NCI-H128 (cell line): Measurements from ENCODE around the gene EIF4E1B.

Experiments
- DNase-seq: peaks from one replicate; lab custom pipeline; 2025; ENCODE audit not compliant: unreplicated experiment; lab: John Stamatoyannopoulos, UW

Gene EIF4E1B

GRCh38 chr5:176680226-176680563 lies 49.7 kb downstream of the EIF4E1B start:
- DNase-seq, result no peak

GRCh38 chr5:176682016-176682531 lies 51.6 kb downstream of the EIF4E1B start:
- no peak for DNase-seq

- no peak for DNase-seq
These were observed 54.5 kb downstream of the EIF4E1B start for GRCh38 chr5:176685010-176685409.

- DNase-seq, result no peak
These were observed 56.8 kb downstream of the EIF4E1B start for GRCh38 chr5:176687247-176687646.

GRCh38 chr5:176687881-176688280 lies 57.4 kb downstream of the EIF4E1B start:
- DNase-seq, result no peak

- DNase-seq, result no peak
These were observed 60.4 kb downstream of the EIF4E1B start for GRCh38 chr5:176690911-176691310.

- no peak for DNase-seq
These were observed 61.0 kb downstream of the EIF4E1B start for GRCh38 chr5:176691524-176691923.

- no peak for DNase-seq
These were observed 61.9 kb downstream of the EIF4E1B start for GRCh38 chr5:176692326-176692725.

- DNase-seq, result no peak
These were observed 62.5 kb downstream of the EIF4E1B start for GRCh38 chr5:176692839-176693476.

- no peak for DNase-seq
These were observed 63.0 kb downstream of the EIF4E1B start for GRCh38 chr5:176693477-176693851.

- no peak for DNase-seq
These were observed 63.7 kb downstream of the EIF4E1B start for GRCh38 chr5:176694146-176694545.

- no peak for DNase-seq
These were observed 64.2 kb downstream of the EIF4E1B start for GRCh38 chr5:176694631-176695030.

GRCh38 chr5:176695073-176695472 lies 64.6 kb downstream of the EIF4E1B start:
- no peak for DNase-seq
